HFF-Myc (cell line): ENCODE results near the gene NR3C2.

ENCODE experiments used
- DNase-seq: peaks from one replicate; pipeline ENCODE4 v3.0.0-alpha.2; 2011; ENCODE audit warnings: low read depth; ENCODE audit errors: extremely low read depth
- H3K4me3 ChIP-seq: replicated peaks from 2 replicates; pipeline ENCODE4 v1.5.1; 2011; ENCODE audit warnings: low read depth, mild to moderate bottlenecking, control low read depth, low read length
- TF ChIP-seq, protein P1 (sequence below): IDR thresholded peaks from 2 replicates; pipeline ENCODE4 v1.5.1; 2012; ENCODE audit warnings: mild to moderate bottlenecking, low read depth, low read length, control low read depth; ENCODE audit errors: missing control alignments

Gene NR3C2

DNA sequence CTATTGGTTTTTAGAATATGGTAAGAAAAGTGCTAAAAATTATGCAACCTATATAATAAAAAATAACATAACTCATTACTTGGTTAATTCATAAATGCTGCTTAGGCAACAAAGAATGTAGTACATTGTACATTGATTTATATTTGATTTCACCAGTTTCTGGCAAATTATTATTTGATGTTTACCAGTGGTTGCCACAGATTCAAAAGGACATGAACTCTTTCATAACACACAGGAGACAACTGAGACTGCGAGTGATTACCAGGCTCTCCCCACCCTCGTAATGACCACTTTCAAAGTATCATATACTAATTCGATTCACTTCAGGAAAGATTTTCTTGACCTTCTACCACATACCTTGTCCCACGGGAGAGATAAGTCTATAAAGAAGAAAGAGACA, 158.5 kb downstream of the NR3C2 start:
- TF ChIP-seq, protein P1, sequence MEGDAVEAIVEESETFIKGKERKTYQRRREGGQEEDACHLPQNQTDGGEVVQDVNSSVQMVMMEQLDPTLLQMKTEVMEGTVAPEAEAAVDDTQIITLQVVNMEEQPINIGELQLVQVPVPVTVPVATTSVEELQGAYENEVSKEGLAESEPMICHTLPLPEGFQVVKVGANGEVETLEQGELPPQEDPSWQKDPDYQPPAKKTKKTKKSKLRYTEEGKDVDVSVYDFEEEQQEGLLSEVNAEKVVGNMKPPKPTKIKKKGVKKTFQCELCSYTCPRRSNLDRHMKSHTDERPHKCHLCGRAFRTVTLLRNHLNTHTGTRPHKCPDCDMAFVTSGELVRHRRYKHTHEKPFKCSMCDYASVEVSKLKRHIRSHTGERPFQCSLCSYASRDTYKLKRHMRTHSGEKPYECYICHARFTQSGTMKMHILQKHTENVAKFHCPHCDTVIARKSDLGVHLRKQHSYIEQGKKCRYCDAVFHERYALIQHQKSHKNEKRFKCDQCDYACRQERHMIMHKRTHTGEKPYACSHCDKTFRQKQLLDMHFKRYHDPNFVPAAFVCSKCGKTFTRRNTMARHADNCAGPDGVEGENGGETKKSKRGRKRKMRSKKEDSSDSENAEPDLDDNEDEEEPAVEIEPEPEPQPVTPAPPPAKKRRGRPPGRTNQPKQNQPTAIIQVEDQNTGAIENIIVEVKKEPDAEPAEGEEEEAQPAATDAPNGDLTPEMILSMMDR: no peak
- no peak overlapping the region for H3K4me3 ChIP-seq
- DNase-seq: no peak

DNA sequence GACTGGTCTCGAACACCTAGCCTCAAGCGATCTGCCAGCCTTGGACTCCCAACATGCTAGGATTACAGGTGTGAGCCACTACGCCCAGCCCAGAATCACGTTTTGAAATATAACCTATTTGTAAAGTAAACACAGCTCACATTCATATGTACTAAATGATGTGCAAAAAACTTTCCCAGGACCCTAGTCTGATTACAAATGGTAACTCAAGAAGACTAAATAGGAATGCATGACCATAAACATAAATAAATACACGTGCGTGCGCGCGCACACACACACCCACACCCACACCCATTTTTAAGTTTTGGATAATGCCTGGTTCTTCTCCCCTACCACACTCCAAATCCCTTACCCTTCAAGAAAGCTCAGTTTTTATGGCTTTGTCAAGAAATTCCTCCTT, 163.9 kb downstream of the NR3C2 start:
- DNase-seq: no peak
- TF ChIP-seq, protein P1: no peak
- H3K4me3 ChIP-seq: no peak overlapping the region

DNA sequence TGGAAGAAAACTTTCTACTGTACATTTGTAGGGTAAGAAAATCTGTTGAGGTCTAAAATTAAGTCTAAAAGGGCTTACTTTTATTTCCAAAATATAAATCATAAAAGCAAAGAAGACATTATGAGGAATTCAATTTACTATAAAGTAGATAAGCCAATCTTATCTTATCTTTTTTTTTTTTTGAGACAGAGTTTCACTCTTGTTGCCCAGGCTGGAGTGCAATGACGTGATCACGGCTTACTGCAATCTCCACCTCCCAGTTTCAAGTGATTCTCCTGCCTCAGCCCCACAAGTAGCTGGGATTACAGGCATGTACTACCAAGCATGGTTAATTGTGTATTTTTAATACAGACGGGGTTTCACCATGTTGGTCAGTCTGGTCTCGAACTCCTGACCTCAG, 166.9 kb downstream of the NR3C2 start:
- no peak overlapping the region for H3K4me3 ChIP-seq
- TF ChIP-seq, protein P1: no peak
- DNase-seq: no peak

DNA sequence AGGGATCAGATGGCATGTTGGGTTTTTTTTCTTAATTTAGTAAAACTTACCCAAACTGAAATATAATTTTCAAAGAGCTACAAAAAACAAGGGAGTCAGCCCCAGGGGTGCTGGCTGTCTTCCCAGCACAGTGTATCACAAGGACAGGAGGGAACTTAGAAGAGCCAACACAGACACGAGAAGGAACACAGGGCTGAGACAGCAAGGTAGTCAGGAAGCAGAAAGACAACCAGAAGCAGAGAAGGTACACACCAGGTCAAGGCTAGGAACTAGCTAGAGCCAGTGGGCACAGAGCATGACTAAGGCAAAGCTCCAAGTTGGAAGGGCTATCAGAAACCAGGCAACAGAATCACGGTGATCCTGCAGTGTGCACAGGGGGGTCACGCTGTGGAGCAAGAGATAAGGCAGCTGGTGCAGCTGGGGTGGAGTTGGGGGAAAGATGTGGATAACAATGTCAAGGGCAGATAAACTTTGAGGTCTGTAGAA, 168.7 kb downstream of the NR3C2 start:
- TF ChIP-seq, protein P1: no peak
- no peak for DNase-seq
- no peak overlapping the region for H3K4me3 ChIP-seq

DNA sequence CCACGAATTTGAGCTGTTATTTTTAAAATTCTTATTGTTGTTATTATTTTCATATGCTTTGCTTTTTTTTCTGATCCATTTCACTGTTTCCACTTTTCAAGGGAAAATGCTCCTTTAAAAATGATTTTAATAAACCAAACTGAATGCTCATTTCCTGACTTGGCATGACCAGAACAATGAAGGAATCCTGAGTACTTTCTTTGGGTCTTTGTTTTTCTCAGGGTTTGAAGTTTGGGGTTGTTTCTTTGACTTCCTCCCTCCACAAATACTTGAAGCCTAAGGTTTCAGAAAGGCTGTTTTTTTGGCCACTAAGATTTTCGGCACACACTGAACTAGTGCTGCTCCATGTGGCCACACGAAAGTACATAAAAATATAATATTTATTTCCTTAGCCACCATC, 171.0 kb downstream of the NR3C2 start:
- TF ChIP-seq, protein P1: no peak

DNA sequence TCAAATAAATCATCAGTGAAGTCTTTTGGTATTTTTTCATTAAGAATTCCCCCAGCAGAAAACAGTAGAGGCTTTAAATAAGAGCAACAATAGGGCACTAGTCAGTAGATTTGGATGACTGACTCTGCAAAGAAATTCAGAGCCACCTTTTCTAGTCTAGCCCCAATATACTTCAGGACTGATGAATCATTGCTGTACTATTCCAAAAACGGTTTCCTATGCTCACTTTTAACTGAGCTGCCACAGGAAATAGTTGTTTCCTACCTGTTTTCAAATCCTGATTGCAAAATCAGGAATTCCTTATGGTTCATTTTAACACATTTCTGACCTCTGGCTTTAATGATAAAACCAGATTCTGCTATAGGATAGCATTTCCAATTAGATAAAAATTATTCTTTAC, 171.6 kb downstream of the NR3C2 start:
- no peak overlapping the region for H3K4me3 ChIP-seq
- TF ChIP-seq, protein P1: no peak
- DNase-seq: no peak

More for the DNA sequence above, 171.0 kb downstream of the NR3C2 start:
- no peak for DNase-seq
- no peak overlapping the region for H3K4me3 ChIP-seq

DNA sequence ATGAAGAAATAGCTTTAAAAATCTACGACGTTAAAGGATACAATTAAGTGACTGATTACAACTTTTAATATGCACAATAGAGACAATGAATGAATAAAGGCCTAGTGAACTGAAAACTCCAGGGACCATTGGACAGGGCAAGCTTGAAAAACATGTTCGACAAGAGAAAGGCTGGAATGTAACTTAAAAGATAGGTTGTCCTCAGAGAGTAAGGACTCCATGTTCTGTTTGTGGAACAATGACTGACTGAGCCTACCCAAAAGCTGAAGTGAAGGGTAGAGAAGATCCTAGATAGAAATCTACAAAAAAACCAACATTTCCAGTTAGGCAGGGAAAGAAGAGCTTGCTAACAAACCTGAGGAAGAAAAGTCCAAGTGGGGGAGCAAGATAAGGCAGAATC, 173.4 kb downstream of the NR3C2 start:
- TF ChIP-seq, protein P1: no peak
- no peak overlapping the region for H3K4me3 ChIP-seq
- DNase-seq: no peak
